CD14-positive monocyte (primary cell): ENCODE results near the gene RUSC1. TPM values are rescaled to one million over a fixed set of nuclear protein-coding genes. Genes with fewer than 3 reads are reported as not detected.

Source experiments
- DNase-seq, 3 donors: peaks; one replicate each; pipeline ENCODE4 v3.0.0-alpha.2; 2011 to 2022
- H2AFZ ChIP-seq: 2 replicates; pipeline ENCODE4 v1.6.0; 2012; ENCODE audit warnings: mild to moderate bottlenecking, low read depth, low read length, inconsistent platforms; ENCODE audit not compliant: insufficient read depth, poor library complexity, severe bottlenecking
- H3K27ac ChIP-seq, 2 donors: 1 replicate in 1 of 2; 2 replicates in 1 of 2; pipeline ENCODE4 v1.5.1; 2012 to 2013; ENCODE audit warnings: low read length in 2 of 2, control low read depth in 1 of 2, inconsistent platforms in 1 of 2, low read depth in 1 of 2, mild to moderate bottlenecking in 1 of 2
- H3K27me3 ChIP-seq, 2 donors: one replicate each; pipeline versions ENCODE4 v1.6.0 to v1.6.1; 2011 to 2013; ENCODE audit warnings: low read length in 2 of 2; ENCODE audit not compliant: control insufficient read depth in 2 of 2, insufficient read depth in 2 of 2
- H3K36me3 ChIP-seq, 2 donors: replicated peaks in 1 of 2; 1 replicate in 1 of 2; 2 replicates in 1 of 2; pipeline versions ENCODE4 v1.5.1 to v1.6.1; 2012 to 2013; ENCODE audit warnings: low read length in 2 of 2, control low read depth in 1 of 2, inconsistent platforms in 1 of 2, mild to moderate bottlenecking in 1 of 2; ENCODE audit not compliant: insufficient read depth in 2 of 2, control insufficient read depth in 1 of 2
- H3K4me1 ChIP-seq, 2 donors: 1 replicate in 1 of 2; 2 replicates in 1 of 2; pipeline versions ENCODE4 v1.5.1 to v1.6.1; 2012 to 2013; ENCODE audit warnings: low read length in 2 of 2, control low read depth in 1 of 2, inconsistent platforms in 1 of 2, mild to moderate bottlenecking in 1 of 2, moderate library complexity in 1 of 2; ENCODE audit not compliant: insufficient read depth in 2 of 2, control insufficient read depth in 1 of 2
- H3K4me2 ChIP-seq: replicated peaks from 2 replicates; pipeline ENCODE3; 2012; ENCODE audit warnings: low read length, moderate library complexity, mild to moderate bottlenecking; ENCODE audit not compliant: poor library complexity, severe bottlenecking; ENCODE audit errors: extremely low read depth
- H3K4me3 ChIP-seq, 3 experiments: fragments of 200-600 bp in 1 of 3; sonication (generic) in 1 of 3; replicated peaks in 1 of 3; 1 replicate in 2 of 3; 2 replicates in 1 of 3; pipeline ENCODE4 v1.5.1; 2011 to 2013; ENCODE audit warnings: low read length in 3 of 3, mild to moderate bottlenecking in 3 of 3, control low read depth in 2 of 3, low read depth in 2 of 3, inconsistent platforms in 1 of 3, moderate library complexity in 1 of 3
- H3K79me2 ChIP-seq: 2 replicates; pipeline ENCODE4 v1.6.0; 2012; ENCODE audit warnings: mild to moderate bottlenecking, control low read depth, inconsistent platforms, low read length, moderate library complexity; ENCODE audit not compliant: insufficient read depth
- H3K9ac ChIP-seq: 2 replicates; pipeline ENCODE4 v1.6.0; 2017; ENCODE audit warnings: low read length, mild to moderate bottlenecking; ENCODE audit not compliant: insufficient read depth, poor library complexity, severe bottlenecking
- H3K9me3 ChIP-seq, 2 donors: replicated peaks in 1 of 2; 1 replicate in 1 of 2; 2 replicates in 1 of 2; pipeline versions ENCODE4 v1.5.1 to v1.6.1; 2012 to 2013; ENCODE audit warnings: low read length in 2 of 2, control low read depth in 1 of 2; ENCODE audit not compliant: control insufficient read depth in 1 of 2, insufficient read depth in 1 of 2
- H4K20me1 ChIP-seq: 2 replicates; pipeline ENCODE4 v1.6.0; 2012; ENCODE audit warnings: mild to moderate bottlenecking, low read length, control low read depth, moderate library complexity; ENCODE audit not compliant: insufficient read depth
- H3K27ac Mint-ChIP-seq, 7 donors: one replicate each; pipeline ENCODE4 v1.8.0; 2020; ENCODE audit warnings: mild to moderate bottlenecking in 7 of 7, mixed read lengths in 7 of 7, moderate library complexity in 6 of 7, inconsistent platforms in 2 of 7
- H3K27me3 Mint-ChIP-seq, 3 donors: one replicate each; pipeline ENCODE4 v1.8.0; 2021 to 2022; ENCODE audit warnings: low read depth in 3 of 3, mild to moderate bottlenecking in 3 of 3, mixed read lengths in 3 of 3, moderate library complexity in 3 of 3, inconsistent platforms in 1 of 3
- H3K36me3 Mint-ChIP-seq, 2 donors: one replicate each; pipeline ENCODE4 v1.8.0; 2020; ENCODE audit warnings: mixed read lengths in 2 of 2, inconsistent platforms in 1 of 2, mild to moderate bottlenecking in 1 of 2
- H3K4me1 Mint-ChIP-seq: one replicate; pipeline ENCODE4 v1.8.0; 2020; ENCODE audit warnings: mild to moderate bottlenecking, mixed read lengths
- H3K4me3 Mint-ChIP-seq, 2 donors: one replicate each; pipeline ENCODE4 v1.8.0; 2020; ENCODE audit warnings: mild to moderate bottlenecking in 2 of 2, mixed read lengths in 2 of 2, moderate library complexity in 1 of 2
- H3K9me3 Mint-ChIP-seq, 7 donors: one replicate each; pipeline ENCODE4 v1.8.0; 2020 to 2022; ENCODE audit warnings: mixed read lengths in 7 of 7, mild to moderate bottlenecking in 6 of 7, moderate library complexity in 6 of 7, inconsistent platforms in 2 of 7
- WGBS: methylation state at CpG from one replicate; pipeline ENCODE4 v1.1.5; 2013; ENCODE audit warnings: missing lambda C conversion rate; ENCODE audit not compliant: insufficient coverage; 5-methylcytosine and 5-hydroxymethylcytosine counted together
- intact Hi-C, 2 donors: fragments of 100-400 bp; cut with micrococcal nuclease; formaldehyde crosslinking; loops; one replicate each; pipeline versions ENCODE4 v1.15.0 to v1.15.1; 2023
- polyA plus RNA-seq, 3 donors: library from polyadenylated mRNA; depleted of rRNA in 1 of 3; unstranded in 2 of 3; stranded (reverse) in 1 of 3; fragments of 300-500 nt in 2 of 3; fragments of >200 nt in 1 of 3; fragmentation: Illumina TruSeq in 2 of 3; gene quantifications; 1 replicate in 2 of 3; 2 replicates in 1 of 3; pipeline ENCODE4 v1.2.3, GENCODE V29; 2012 to 2021
- TF ChIP-seq, protein P1 (sequence below): fragments of 200-600 bp; IDR thresholded peaks from one replicate; pipeline ENCODE4 v1.8.0; 2022; ENCODE audit warnings: antibody characterized with exemption, mild to moderate bottlenecking

RUSC1 gene
- polyA plus RNA-seq, 3 donors, result 12.7 to 23.4 (median 13.5) TPM

GRCh38 chr1:155282488-155283091 lies 38.1 kb upstream of the RUSC1 start:
- 91% methylated on average over 16 of the region's 29 CpGs for WGBS
- peak overlapping the region in 2 of 7 donors; percentile 13 to 36 for H3K27ac Mint-ChIP-seq
- TF ChIP-seq, protein P1, sequence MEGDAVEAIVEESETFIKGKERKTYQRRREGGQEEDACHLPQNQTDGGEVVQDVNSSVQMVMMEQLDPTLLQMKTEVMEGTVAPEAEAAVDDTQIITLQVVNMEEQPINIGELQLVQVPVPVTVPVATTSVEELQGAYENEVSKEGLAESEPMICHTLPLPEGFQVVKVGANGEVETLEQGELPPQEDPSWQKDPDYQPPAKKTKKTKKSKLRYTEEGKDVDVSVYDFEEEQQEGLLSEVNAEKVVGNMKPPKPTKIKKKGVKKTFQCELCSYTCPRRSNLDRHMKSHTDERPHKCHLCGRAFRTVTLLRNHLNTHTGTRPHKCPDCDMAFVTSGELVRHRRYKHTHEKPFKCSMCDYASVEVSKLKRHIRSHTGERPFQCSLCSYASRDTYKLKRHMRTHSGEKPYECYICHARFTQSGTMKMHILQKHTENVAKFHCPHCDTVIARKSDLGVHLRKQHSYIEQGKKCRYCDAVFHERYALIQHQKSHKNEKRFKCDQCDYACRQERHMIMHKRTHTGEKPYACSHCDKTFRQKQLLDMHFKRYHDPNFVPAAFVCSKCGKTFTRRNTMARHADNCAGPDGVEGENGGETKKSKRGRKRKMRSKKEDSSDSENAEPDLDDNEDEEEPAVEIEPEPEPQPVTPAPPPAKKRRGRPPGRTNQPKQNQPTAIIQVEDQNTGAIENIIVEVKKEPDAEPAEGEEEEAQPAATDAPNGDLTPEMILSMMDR, result no peak
- intact Hi-C loops, result no loop called here
- Histone ChIP-seq H4K20me1 (no peaks in the 10 kb centered on the region), H3K4me3 (no peak overlapping the region), H3K36me3 (no peaks in the 10 kb centered on the region), H3K4me1 (peaks cover 8 to 9% of the 10 kb centered on the region in 2 donors), H3K4me2 (no peak overlapping the region), H3K79me2 (no peaks in the 10 kb centered on the region), H3K27ac (no peak overlapping the region), H2AFZ (no peak overlapping the region), H3K9ac (no peak overlapping the region), H3K9me3 (no peaks in the 10 kb centered on the region), H3K27me3 (peaks cover 0 to 19% of the 10 kb centered on the region in 2 donors)
- no peaks in the 10 kb centered on the region for H3K9me3 Mint-ChIP-seq
- no peaks in the 10 kb centered on the region for H3K36me3 Mint-ChIP-seq
- peaks cover 11 to 18% (median 15%) of the 10 kb centered on the region in 3 donors for H3K27me3 Mint-ChIP-seq
- peaks cover 17% of the 10 kb centered on the region for H3K4me1 Mint-ChIP-seq
- no peak for DNase-seq
- H3K4me3 Mint-ChIP-seq, result no peak overlapping the region

DNA sequence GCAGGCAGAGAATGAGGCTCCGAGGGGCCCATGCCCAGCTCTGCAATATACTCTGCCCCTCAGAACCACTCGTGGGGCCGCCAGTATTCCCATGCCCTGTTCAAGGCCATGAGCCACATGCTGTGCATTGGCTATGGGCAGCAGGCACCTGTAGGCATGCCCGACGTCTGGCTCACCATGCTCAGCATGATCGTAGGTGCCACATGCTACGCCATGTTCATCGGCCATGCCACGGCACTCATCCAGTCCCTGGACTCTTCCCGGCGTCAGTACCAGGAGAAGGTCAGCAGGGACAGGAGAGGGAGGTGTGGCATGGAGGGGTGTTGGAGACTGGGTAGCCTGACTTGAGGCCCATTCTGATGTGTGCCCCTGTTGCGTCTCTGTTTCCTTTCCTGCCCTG lies 36.2 kb upstream of the RUSC1 start:
- Histone ChIP-seq H3K4me3 (no peak overlapping the region), H3K79me2 (no peaks in the 10 kb centered on the region), H3K4me1 (no peaks in the 10 kb centered on the region), H2AFZ (no peak overlapping the region), H3K9me3 (no peaks in the 10 kb centered on the region), H3K36me3 (no peaks in the 10 kb centered on the region), H4K20me1 (no peaks in the 10 kb centered on the region), H3K27me3 (peaks cover 0 to under 1% of the 10 kb centered on the region in 2 donors), H3K27ac (no peak overlapping the region), H3K9ac (no peak overlapping the region), H3K4me2 (no peak overlapping the region)
- TF ChIP-seq, protein P1, result no peak
- Mint-ChIP-seq H3K27me3 (peaks cover 0 to 5% (median 5%) of the 10 kb centered on the region in 3 donors), H3K27ac (no peak overlapping the region), H3K9me3 (no peaks in the 10 kb centered on the region), H3K4me1 (peaks cover 3% of the 10 kb centered on the region), H3K36me3 (no peaks in the 10 kb centered on the region), H3K4me3 (no peak overlapping the region)
- no peak for DNase-seq
- 99% methylated on average over 11 of the region's 12 CpGs for WGBS
- intact Hi-C loops, result no loop called here
